ENCODE measurements around the gene BST1. TPM values are rescaled to one million over a fixed set of nuclear protein-coding genes. Genes with fewer than 3 reads are reported as not detected.

Gene BST1
- total RNA-seq, 1 experiment from 2014 or later: 0.41 TPM

DNA sequence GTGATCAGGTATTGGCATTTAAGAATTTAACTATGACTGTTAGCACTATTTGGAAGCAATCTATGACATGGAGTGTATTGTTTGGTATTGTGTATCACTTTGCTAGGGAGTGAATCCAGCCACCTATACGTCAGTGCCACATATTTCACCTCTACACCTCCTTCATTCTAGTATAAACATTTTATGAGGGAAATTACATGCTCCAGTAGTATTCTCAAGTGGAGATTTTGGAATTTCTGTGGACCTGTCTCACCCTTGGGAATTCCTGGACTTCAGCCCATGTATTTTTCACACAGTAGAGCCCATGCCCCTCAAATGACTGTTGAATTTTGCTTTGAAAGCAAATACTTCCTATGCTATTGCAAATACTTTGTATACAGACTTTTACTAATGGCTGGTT, 11.3 kb downstream of the BST1 start:
- ChIA-PET CTCF (no interaction called here), POLR2A (no interaction called here)
- H3K4me3 ChIP-seq (ENCODE audit: low read depth, low read length): no peak overlapping the region
- H3K36me3 ChIP-seq (ENCODE audit: control insufficient read depth, insufficient read depth, low read length): no peaks in the 10 kb centered on the region
- intact Hi-C loops (cut with micrococcal nuclease; ENCODE audit: unreplicated experiment): no loop called here
- no peak for DNase-seq
- Mint-ChIP-seq H3K9me3 (ENCODE audit: unreplicated experiment) (no peaks in the 10 kb centered on the region), H3K27ac (ENCODE audit: unreplicated experiment) (no peak overlapping the region), H3K4me3 (ENCODE audit: unreplicated experiment) (no peak overlapping the region), H3K4me1 (ENCODE audit: low read depth, unreplicated experiment) (peaks cover 9% of the 10 kb centered on the region), H3K36me3 (ENCODE audit: insufficient read depth, unreplicated experiment) (no peaks in the 10 kb centered on the region), H3K27me3 (ENCODE audit: insufficient read depth, unreplicated experiment) (no peaks in the 10 kb centered on the region)
- TF ChIP-seq, protein P1, sequence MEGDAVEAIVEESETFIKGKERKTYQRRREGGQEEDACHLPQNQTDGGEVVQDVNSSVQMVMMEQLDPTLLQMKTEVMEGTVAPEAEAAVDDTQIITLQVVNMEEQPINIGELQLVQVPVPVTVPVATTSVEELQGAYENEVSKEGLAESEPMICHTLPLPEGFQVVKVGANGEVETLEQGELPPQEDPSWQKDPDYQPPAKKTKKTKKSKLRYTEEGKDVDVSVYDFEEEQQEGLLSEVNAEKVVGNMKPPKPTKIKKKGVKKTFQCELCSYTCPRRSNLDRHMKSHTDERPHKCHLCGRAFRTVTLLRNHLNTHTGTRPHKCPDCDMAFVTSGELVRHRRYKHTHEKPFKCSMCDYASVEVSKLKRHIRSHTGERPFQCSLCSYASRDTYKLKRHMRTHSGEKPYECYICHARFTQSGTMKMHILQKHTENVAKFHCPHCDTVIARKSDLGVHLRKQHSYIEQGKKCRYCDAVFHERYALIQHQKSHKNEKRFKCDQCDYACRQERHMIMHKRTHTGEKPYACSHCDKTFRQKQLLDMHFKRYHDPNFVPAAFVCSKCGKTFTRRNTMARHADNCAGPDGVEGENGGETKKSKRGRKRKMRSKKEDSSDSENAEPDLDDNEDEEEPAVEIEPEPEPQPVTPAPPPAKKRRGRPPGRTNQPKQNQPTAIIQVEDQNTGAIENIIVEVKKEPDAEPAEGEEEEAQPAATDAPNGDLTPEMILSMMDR (IDR thresholded peaks at IDR 0.05; ENCODE audit: insufficient read depth in 1 of 2, low read depth in 1 of 2, low read length in 1 of 2, severe bottlenecking in 1 of 2, unreplicated experiment in 1 of 2): no peak
- no TSS peak for BruUV-seq (replicated peaks)
- no peaks in the 10 kb centered on the region for H3K27me3 ChIP-seq (replicated peaks; ENCODE audit: control insufficient read depth, insufficient read depth, low read length)
- H3K9me3 ChIP-seq: no peaks in the 10 kb centered on the region
- H3K4me1 ChIP-seq: no peaks in the 10 kb centered on the region

DNA sequence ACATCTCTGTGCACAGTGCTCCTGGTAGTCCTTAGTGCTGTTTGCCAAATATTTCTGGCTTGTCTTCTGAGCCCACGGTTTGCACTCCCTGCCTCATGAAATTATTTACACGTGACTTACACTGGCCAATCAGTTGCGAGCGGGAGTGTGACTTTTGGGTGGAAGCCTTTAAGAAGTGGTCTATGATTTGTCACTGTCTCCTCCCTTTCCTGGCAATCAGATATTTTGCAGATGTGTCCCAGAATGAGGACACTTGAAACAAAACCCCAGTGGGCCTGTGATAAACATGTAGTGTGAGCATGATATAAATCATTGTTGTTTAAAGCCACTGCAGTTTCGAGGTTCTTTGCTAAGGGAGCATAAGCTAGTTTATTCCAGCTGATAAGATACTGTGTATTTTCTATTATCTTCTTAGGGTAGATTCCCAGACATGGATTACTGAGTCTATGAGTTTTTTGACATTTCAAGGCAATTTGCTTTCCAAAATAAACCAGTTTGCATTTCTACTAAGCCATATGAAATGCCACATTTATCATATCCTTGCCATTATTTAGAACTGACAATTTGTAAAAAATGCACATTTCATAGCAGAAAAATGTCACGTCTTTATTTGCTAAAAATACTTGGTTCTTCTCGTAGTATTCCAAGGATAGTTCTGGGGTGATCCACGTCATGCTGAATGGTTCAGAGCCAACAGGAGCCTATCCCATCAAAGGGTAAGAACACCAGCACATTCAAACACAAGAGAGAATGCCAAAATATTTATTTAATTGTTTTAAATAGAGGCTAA, 12.0 kb downstream of the BST1 start:
- ChIA-PET POLR2A (no interaction called here), CTCF (no interaction called here)
- no peak overlapping the region for H3K27ac Mint-ChIP-seq (ENCODE audit: unreplicated experiment)
- no peaks in the 10 kb centered on the region for H3K9me3 Mint-ChIP-seq (ENCODE audit: unreplicated experiment)
- no peak overlapping the region for H3K4me3 Mint-ChIP-seq (ENCODE audit: unreplicated experiment)
- no peaks in the 10 kb centered on the region for H3K4me1 ChIP-seq
- H3K27me3 ChIP-seq (replicated peaks; ENCODE audit: control insufficient read depth, insufficient read depth, low read length): no peaks in the 10 kb centered on the region
- H3K9me3 ChIP-seq: no peaks in the 10 kb centered on the region
- intact Hi-C loops (cut with micrococcal nuclease; ENCODE audit: unreplicated experiment): no loop called here
- no peaks in the 10 kb centered on the region for H3K27me3 Mint-ChIP-seq (ENCODE audit: insufficient read depth, unreplicated experiment)
- BruUV-seq (replicated peaks): no TSS peak
- no peaks in the 10 kb centered on the region for H3K36me3 ChIP-seq (ENCODE audit: control insufficient read depth, insufficient read depth, low read length)
- no peak overlapping the region for H3K4me3 ChIP-seq (ENCODE audit: low read depth, low read length)
- TF ChIP-seq, protein P1 (IDR thresholded peaks at IDR 0.05; ENCODE audit: insufficient read depth in 1 of 2, low read depth in 1 of 2, low read length in 1 of 2, severe bottlenecking in 1 of 2, unreplicated experiment in 1 of 2): no peak
- no peaks in the 10 kb centered on the region for H3K36me3 Mint-ChIP-seq (ENCODE audit: insufficient read depth, unreplicated experiment)
- DNase-seq: no peak
- H3K4me1 Mint-ChIP-seq (ENCODE audit: low read depth, unreplicated experiment): peaks cover 7% of the 10 kb centered on the region

DNA sequence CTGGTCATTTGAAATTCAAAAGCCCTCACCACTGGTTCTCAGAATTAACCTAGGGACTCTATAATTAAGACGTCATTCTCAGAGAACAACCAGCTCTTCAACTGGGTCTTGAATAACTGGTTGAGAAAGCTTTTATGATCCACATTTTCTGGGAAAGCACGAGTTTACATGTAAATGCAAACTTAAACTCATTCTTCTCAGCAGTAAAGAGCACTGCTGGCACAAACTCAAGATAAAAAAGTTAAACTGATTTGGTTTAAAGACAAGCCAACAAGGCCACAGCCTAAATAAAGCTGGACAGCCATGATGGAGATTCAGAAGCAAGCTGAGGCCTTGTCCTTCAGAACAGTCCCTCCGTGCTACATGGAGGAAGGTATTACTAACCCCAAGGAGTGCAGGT, 13.2 kb downstream of the BST1 start:
- intact Hi-C loops (cut with micrococcal nuclease; ENCODE audit: unreplicated experiment): no loop called here
- ChIA-PET POLR2A (no interaction called here), CTCF (interaction anchor here (0.6 kb wide), 1 partner anchor 928 kb away, joined by 3 read pairs; no protein-coding TSS in a partner anchor)
- no peaks in the 10 kb centered on the region for H3K9me3 Mint-ChIP-seq (ENCODE audit: unreplicated experiment)
- H3K27me3 ChIP-seq (replicated peaks; ENCODE audit: control insufficient read depth, insufficient read depth, low read length): no peaks in the 10 kb centered on the region
- no peaks in the 10 kb centered on the region for H3K27me3 Mint-ChIP-seq (ENCODE audit: insufficient read depth, unreplicated experiment)
- H3K4me1 Mint-ChIP-seq (ENCODE audit: low read depth, unreplicated experiment): peaks cover 7% of the 10 kb centered on the region
- H3K9me3 ChIP-seq: no peaks in the 10 kb centered on the region
- no peaks in the 10 kb centered on the region for H3K4me1 ChIP-seq
- H3K36me3 ChIP-seq (ENCODE audit: control insufficient read depth, insufficient read depth, low read length): no peaks in the 10 kb centered on the region
- TF ChIP-seq, protein P1 (IDR thresholded peaks at IDR 0.05; ENCODE audit: insufficient read depth in 1 of 2, low read depth in 1 of 2, low read length in 1 of 2, severe bottlenecking in 1 of 2, unreplicated experiment in 1 of 2): no peak
- no peak for DNase-seq
- H3K27ac Mint-ChIP-seq (ENCODE audit: unreplicated experiment): no peak overlapping the region
- H3K36me3 Mint-ChIP-seq (ENCODE audit: insufficient read depth, unreplicated experiment): no peaks in the 10 kb centered on the region
- H3K4me3 Mint-ChIP-seq (ENCODE audit: unreplicated experiment): no peak overlapping the region
- no TSS peak for BruUV-seq (replicated peaks)
- H3K4me3 ChIP-seq (ENCODE audit: low read depth, low read length): no peak overlapping the region
